Astrocyte (in vitro differentiated cells and primary cell): ENCODE results near the gene AUTS2. TPM values are rescaled to one million over a fixed set of nuclear protein-coding genes. Genes with fewer than 3 reads are reported as not detected.

ENCODE experiments used
- DNase-seq: peaks from one replicate; pipeline ENCODE4 v3.0.0-alpha.2; 2010; ENCODE audit warnings: low read depth
- FAIRE-seq: peaks from 2 replicates; lab custom pipeline; 2011; peaks lifted over from hg19 to GRCh38; lab: Jason Lieb, UNC
- H2AFZ ChIP-seq: 2 replicates; pipeline ENCODE4 v1.6.0; 2012; ENCODE audit warnings: low read depth, low read length, inconsistent platforms
- H3K27ac ChIP-seq: 2 replicates; pipeline ENCODE4 v1.5.1; 2011; ENCODE audit warnings: low read depth, low read length, inconsistent platforms
- H3K27me3 ChIP-seq: 2 replicates; pipeline ENCODE4 v1.6.0; 2011; ENCODE audit warnings: low read length, inconsistent platforms; ENCODE audit not compliant: insufficient read depth
- H3K36me3 ChIP-seq: 2 replicates; pipeline ENCODE4 v1.5.1; 2011; ENCODE audit warnings: low read length, inconsistent platforms; ENCODE audit not compliant: insufficient read depth
- H3K4me1 ChIP-seq: 2 replicates; pipeline ENCODE4 v1.5.1; 2011; ENCODE audit warnings: low read length, inconsistent platforms; ENCODE audit not compliant: insufficient read depth
- H3K4me2 ChIP-seq: 2 replicates; pipeline ENCODE4 v1.6.0; 2012; ENCODE audit warnings: low read length, inconsistent platforms
- H3K4me3 ChIP-seq: 2 replicates; pipeline ENCODE4 v1.5.1; 2011; ENCODE audit warnings: low read depth, mild to moderate bottlenecking, low read length, inconsistent platforms; ENCODE audit not compliant: insufficient read depth
- H3K79me2 ChIP-seq: 2 replicates; pipeline ENCODE4 v1.6.0; 2012; ENCODE audit warnings: mild to moderate bottlenecking, low read length, inconsistent platforms; ENCODE audit not compliant: insufficient read depth
- H3K9ac ChIP-seq: 2 replicates; pipeline ENCODE4 v1.6.0; 2012; ENCODE audit warnings: mild to moderate bottlenecking, low read length, inconsistent platforms
- H3K9me3 ChIP-seq: 2 replicates; pipeline ENCODE4 v1.5.1; 2012; ENCODE audit warnings: low read depth, mild to moderate bottlenecking, low read length, inconsistent platforms; ENCODE audit not compliant: insufficient read depth
- H4K20me1 ChIP-seq: 2 replicates; pipeline ENCODE4 v1.6.0; 2012; ENCODE audit warnings: low read length, inconsistent platforms; ENCODE audit not compliant: insufficient read depth
- H3K27ac Mint-ChIP-seq: one replicate; pipeline ENCODE4 v1.8.0; 2021; ENCODE audit warnings: mild to moderate bottlenecking, mixed read lengths; ENCODE audit not compliant: unreplicated experiment
- H3K27me3 Mint-ChIP-seq: one replicate; pipeline ENCODE4 v1.8.0; 2021; ENCODE audit warnings: low read depth, mixed read lengths; ENCODE audit not compliant: unreplicated experiment
- H3K36me3 Mint-ChIP-seq: one replicate; pipeline ENCODE4 v1.8.0; 2021; ENCODE audit warnings: low read depth, mixed read lengths; ENCODE audit not compliant: unreplicated experiment
- H3K4me1 Mint-ChIP-seq: one replicate; pipeline ENCODE4 v1.8.0; 2021; ENCODE audit warnings: low read depth, mixed read lengths; ENCODE audit not compliant: unreplicated experiment
- H3K4me3 Mint-ChIP-seq: one replicate; pipeline ENCODE4 v1.8.0; 2021; ENCODE audit warnings: mild to moderate bottlenecking, moderate library complexity, mixed read lengths; ENCODE audit not compliant: unreplicated experiment
- H3K9me3 Mint-ChIP-seq: one replicate; pipeline ENCODE4 v1.8.0; 2021; ENCODE audit warnings: mild to moderate bottlenecking, mixed read lengths; ENCODE audit not compliant: unreplicated experiment
- CTCF ChIP-seq: IDR thresholded peaks from 2 replicates; pipeline ENCODE4 v1.5.1; 2011; ENCODE audit warnings: low read depth, mild to moderate bottlenecking, inconsistent platforms, low read length, moderate library complexity; ENCODE audit not compliant: insufficient read depth
- EZH2 ChIP-seq: IDR thresholded peaks from 2 replicates; pipeline ENCODE4 v1.6.1; 2012; ENCODE audit warnings: mild to moderate bottlenecking, low read length, inconsistent platforms; ENCODE audit not compliant: insufficient read depth
- total RNA-seq: library from RNA; stranded (reverse); gene quantifications from 2 replicates; pipeline ENCODE4 v1.2.1, GENCODE V29; 2021

AUTS2 gene
- total RNA-seq, 1 donor from 2014 or later, result 73.2 TPM

DNA sequence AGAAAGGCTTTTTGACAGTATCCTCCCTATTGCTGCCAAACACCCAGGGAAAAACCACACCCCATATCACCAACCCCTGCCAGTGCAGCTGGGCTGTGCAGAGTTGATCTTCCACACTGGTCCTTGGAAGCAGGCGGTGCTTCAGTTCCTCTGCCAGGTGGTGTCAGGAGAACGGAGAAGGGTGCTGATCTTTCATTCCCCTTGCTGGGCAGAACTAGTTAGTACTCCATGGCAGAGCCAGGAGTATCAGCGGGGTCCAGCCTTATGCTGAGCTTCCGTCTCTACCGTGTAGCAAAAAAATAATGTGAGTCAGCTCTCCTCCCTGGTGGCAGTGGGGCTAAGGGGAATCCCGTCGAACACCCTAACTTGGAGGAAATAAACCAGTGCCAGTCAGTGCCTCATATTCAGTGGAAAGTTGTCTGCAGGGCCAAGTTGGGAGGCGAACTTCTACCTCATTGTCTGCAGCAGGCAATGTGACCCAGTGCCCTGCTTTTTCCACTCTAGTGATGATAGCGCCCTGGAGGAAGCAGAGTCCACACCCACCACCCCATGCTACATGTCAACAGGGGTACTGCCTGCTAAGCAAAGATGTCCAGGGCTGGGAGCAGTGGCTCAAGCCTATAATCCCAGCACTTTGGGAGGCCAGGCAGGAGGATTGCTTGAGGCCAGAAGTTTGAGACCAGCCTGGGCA, 175.4 kb downstream of the AUTS2 start:
- FAIRE-seq, result no peak
- no peaks in the 10 kb centered on the region for H3K36me3 ChIP-seq
- no peak overlapping the region for H3K27ac Mint-ChIP-seq
- H3K4me3 ChIP-seq, result no peak overlapping the region
- H3K4me1 ChIP-seq, result peaks cover 5% of the 10 kb centered on the region
- H2AFZ ChIP-seq, result no peak overlapping the region
- no peaks in the 10 kb centered on the region for H3K27me3 ChIP-seq
- peaks cover 19% of the 10 kb centered on the region for H3K4me1 Mint-ChIP-seq
- peaks cover 37% of the 10 kb centered on the region for H4K20me1 ChIP-seq
- no peaks in the 10 kb centered on the region for H3K27me3 Mint-ChIP-seq
- H3K27ac ChIP-seq, result no peak overlapping the region
- H3K4me2 ChIP-seq, result no peak overlapping the region
- TF ChIP-seq CTCF (no peak), EZH2 (no peak)
- H3K4me3 Mint-ChIP-seq, result no peak overlapping the region
- DNase-seq, result no peak
- H3K36me3 Mint-ChIP-seq, result no peaks in the 10 kb centered on the region
- H3K9ac ChIP-seq, result no peak overlapping the region
- H3K79me2 ChIP-seq, result no peaks in the 10 kb centered on the region
- no peaks in the 10 kb centered on the region for H3K9me3 ChIP-seq
- H3K9me3 Mint-ChIP-seq, result peaks cover 4% of the 10 kb centered on the region

DNA sequence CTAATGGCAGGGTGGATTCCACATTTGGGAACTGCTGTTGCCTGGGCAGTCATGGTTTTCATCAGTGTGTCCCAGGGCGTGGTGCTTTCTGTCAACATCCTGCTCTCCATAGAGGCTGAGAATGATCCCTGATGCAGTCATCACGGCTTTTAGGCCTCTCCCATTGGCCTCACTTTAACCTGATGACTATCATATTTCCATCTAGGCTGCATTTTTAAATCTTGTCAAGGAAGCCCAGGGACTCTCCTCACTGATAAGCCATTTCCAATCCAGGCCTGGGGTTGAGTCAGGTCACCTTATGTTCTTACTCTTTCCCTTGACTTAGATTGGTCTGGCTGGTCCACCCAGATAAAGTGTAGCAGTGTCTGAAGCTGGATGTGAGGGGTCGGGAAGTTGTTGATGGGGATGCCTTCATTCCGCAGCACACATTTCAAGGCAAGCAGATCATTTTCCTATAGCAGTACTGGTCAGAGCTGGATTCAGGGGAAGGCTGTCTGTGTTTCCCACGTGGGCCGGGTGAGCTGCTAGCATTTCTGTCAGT, 177.0 kb downstream of the AUTS2 start:
- Mint-ChIP-seq H3K27ac (no peak overlapping the region), H3K36me3 (no peaks in the 10 kb centered on the region), H3K9me3 (peaks cover 4% of the 10 kb centered on the region), H3K27me3 (no peaks in the 10 kb centered on the region), H3K4me1 (peaks cover 12% of the 10 kb centered on the region), H3K4me3 (no peak overlapping the region)
- Histone ChIP-seq H3K27me3 (no peaks in the 10 kb centered on the region), H4K20me1 (peaks cover 28% of the 10 kb centered on the region), H3K79me2 (no peaks in the 10 kb centered on the region), H3K9me3 (no peaks in the 10 kb centered on the region), H3K4me3 (no peak overlapping the region), H2AFZ (no peak overlapping the region), H3K4me1 (peaks cover 5% of the 10 kb centered on the region), H3K4me2 (no peak overlapping the region), H3K36me3 (no peaks in the 10 kb centered on the region), H3K27ac (no peak overlapping the region), H3K9ac (no peak overlapping the region)
- peak; percentile 29 for DNase-seq
- FAIRE-seq, result no peak
- TF ChIP-seq CTCF, result no peak
- TF ChIP-seq EZH2, result no peak

DNA sequence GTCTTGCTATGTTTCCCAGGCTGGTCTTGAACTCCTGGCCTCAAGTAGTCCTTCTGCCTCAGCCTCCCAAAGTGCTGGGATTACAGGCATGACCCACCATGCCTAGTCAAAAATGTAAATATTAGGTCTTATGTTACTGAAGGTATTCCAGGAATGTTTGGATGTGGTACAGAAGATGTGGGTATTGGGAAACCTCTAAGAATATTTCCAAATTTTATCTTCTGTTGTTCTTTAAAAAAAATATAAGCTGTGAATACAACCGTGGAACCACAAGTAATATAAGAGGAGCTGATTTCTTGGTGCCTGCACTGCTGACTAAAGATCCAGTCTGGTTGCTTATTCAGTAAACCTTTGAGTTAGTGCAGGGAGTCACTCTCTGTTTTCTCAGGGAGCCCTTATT, 178.3 kb downstream of the AUTS2 start:
- H3K4me2 ChIP-seq, result no peak overlapping the region
- no peak overlapping the region for H3K27ac ChIP-seq
- Mint-ChIP-seq H3K36me3 (no peaks in the 10 kb centered on the region), H3K9me3 (peaks cover 4% of the 10 kb centered on the region), H3K27ac (no peak overlapping the region), H3K4me3 (no peak overlapping the region), H3K4me1 (peaks cover 24% of the 10 kb centered on the region), H3K27me3 (no peaks in the 10 kb centered on the region)
- FAIRE-seq (peak; percentile 5), DNase-seq (peak; percentile 63)
- no peak overlapping the region for H2AFZ ChIP-seq
- H3K27me3 ChIP-seq, result no peaks in the 10 kb centered on the region
- peaks cover 7% of the 10 kb centered on the region for H3K4me1 ChIP-seq
- no peaks in the 10 kb centered on the region for H3K36me3 ChIP-seq
- TF ChIP-seq EZH2 (no peak), CTCF (no peak)
- H3K9ac ChIP-seq, result no peak overlapping the region
- peaks cover 29% of the 10 kb centered on the region for H4K20me1 ChIP-seq
- H3K9me3 ChIP-seq, result no peaks in the 10 kb centered on the region
- H3K4me3 ChIP-seq, result no peak overlapping the region
- no peaks in the 10 kb centered on the region for H3K79me2 ChIP-seq
